GM18520 (cell line): ENCODE data around the gene JADE1.

ENCODE experiments used
- ATAC-seq: cut with Tn5 transposase; IDR thresholded peaks from one replicate; pipeline ENCODE4 v1.9.1; 2021; ENCODE audit not compliant: unreplicated experiment

Gene JADE1

DNA sequence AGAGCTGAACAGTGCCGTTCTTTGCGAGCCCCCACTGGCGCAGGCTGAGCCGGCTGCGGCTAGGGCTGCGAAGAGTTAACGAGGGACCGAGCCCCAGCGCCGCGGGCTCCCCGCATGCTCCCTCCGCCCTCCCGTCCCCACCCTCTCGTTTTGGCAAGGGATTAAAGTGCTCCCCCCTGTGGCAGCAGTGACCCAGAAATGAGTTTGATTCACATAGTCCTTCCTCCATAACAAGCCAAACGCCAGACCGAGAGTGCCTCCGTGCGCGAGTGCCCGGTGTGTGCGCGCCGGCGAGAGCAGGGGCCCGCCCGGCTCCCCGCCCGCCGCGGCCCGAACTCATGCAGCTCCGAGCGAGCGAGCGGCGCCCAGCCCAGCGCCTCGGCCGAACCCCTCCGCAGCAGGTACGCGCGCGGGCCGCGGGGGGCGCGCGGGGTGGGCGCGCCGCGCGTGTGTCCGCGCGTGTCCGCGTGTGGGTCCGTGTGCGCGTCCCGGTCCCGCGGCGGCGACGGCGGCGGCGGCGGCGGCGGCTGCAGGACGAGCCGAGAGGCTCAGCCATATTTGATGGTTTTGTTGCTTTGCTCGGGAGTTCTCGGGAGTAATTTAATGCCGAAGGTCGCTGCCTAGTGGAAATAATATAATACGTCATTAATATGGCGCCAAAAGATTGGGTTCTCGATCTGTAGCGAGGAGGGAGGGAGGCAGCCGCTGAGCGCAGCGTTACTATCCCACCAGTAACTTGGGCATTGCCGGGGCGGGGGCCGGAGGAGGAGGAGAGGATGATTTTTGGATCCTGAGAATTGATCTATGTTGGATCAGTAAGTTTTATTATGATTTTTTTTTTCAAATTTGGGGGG is at the start of gene JADE1:
Gene JADE1, plus strand, starts transcription at position 224 of the 854 bp plus-strand sequence. CDS start 22,059 bp downstream, outside the sequence.
- peak; percentile 43 for ATAC-seq

- ATAC-seq, result no peak
These were observed 42.7 kb upstream of the JADE1 start for GRCh38 chr4:128766781-128767180.

DNA sequence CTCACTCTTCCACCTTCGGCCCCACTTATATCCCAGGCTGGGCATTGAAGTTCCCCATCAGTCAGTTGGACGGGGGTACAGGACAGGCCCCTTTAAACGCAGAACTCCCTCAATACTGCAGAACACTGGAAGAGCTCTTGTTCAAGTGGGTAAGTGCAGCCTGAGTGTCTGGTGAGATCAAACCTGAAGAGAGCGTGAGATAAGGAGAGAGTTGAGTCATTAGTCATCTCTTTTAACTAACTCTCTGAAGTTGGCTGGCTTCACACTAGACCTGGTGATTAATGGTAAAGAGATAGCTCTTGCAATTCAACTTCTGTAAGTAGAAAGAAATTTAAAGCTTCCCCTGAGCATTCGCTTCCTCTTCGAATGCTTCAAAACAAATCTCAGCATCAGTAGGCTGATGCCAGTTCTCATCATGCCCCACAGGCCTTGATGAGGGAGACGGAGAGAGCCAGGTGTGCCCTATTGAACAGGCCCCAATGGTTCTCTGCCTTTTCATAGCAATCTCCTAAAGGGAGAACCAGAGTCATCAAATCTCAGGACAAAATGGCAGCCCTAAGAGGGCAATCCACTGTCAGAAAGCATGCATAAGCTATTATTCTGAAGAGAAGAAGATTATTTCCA is 41.0 kb upstream of the JADE1 start:
- no peak for ATAC-seq

GRCh38 chr4:128769011-128769410 is 40.5 kb upstream of the JADE1 start:
- no peak for ATAC-seq

GRCh38 chr4:128770807-128771206 is 38.7 kb upstream of the JADE1 start:
- no peak for ATAC-seq

- no peak for ATAC-seq
These were observed 34.0 kb upstream of the JADE1 start for GRCh38 chr4:128775477-128775876.

GRCh38 chr4:128775916-128776315 is 33.6 kb upstream of the JADE1 start:
- no peak for ATAC-seq

DNA sequence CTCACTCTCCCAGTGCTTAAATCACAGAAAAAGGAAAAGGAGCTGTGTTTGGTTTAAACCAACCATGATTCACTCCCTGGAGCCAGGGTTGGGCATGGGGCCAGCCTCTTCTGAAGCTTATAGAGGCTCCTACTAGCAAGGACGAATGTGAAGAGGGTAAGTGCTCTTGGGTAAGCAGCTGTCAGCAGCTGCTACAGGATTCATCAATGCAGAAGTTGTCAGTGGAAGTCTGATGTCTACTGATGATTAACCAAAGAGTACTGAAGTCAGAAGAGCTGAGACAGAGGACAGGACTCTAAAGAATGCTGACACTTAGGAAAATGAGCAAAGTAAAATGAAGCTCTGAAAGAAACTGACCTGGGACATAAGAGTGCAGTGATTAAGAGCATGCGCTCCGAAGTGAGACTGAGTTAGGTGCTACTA is 32.7 kb upstream of the JADE1 start:
- no peak for ATAC-seq

GRCh38 chr4:128780688-128781087 is 28.8 kb upstream of the JADE1 start:
- ATAC-seq, result no peak

GRCh38 chr4:128782076-128782715 is 27.3 kb upstream of the JADE1 start:
- ATAC-seq, result no peak

DNA sequence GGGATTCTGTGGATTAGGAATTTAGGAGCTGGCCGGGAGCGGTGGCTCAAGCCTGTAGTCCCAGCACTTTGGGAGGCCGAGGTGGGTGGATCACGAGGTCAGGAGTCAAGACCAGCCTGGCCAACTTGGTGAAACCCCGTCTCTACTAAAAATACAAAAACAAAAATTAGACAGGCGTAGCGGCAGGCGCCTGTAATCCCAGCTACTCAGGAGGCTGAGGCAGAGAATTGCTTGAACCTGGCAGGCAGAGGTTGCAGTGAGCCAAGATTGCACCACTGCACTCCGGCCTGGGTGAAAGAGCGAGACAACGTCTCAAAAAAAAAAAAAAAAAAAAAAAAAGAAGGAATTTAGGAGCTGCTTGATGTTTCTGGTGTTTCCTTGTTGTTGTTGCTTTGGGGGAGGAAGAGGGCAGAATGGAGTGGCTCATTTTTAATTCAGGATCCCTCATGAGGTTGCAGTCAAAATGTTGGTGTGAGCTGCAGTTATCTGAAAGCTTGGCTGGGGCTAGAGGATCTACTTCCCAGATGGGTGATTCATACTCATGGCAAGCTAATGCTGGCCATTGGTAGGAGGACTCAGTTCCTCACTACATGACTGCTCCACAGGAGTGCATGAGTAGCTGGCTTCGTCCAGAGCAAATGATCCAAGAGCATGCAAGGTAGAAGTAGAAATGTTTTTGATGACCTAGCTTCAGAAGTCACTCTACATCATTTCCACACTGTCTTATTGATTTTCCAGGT is 26.5 kb upstream of the JADE1 start:
- no peak for ATAC-seq

- ATAC-seq, result no peak
These were observed 21.8 kb upstream of the JADE1 start for GRCh38 chr4:128787509-128788311.

DNA sequence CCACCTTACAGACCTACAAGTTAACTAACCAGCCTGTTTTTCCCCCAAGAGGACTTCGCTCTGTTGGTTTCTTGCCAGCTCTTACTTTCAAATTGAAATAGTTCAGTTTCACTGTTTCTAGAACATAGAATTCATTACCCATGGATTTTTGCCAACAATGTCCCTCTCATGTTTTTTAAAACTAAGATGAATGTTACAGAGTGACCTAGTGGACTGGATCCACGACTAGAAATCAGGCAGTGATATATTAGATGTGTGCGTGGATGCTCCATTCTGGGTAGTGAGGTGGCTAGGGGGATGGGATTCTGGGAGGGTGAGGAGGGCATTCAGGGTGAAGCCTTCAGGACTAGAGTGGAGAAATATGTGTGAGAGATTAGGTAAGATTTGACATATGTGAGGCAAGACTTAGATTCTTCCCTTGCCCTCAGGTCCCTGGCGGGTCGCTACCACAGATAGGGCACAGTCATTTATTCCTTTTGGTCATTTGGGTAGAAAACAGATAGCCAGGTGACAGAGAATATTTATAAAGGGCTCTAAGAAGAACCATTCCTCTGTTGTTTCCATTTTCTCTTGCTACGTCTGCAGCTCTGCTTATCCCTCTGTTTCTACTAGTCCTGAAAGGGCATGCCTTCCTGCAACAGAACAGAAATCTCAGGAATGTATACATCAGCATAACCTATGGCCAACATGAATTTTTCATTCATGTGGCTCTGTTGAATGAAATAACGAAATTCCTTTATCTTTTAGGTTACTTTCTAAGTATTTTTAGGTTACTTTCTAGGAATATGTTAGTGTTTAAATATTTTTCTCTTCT is 15.4 kb upstream of the JADE1 start:
- ATAC-seq, result peak; percentile 74

- ATAC-seq, result no peak
These were observed 12.6 kb upstream of the JADE1 start for GRCh38 chr4:128796934-128797333.

- no peak for ATAC-seq
These were observed 9.2 kb upstream of the JADE1 start for GRCh38 chr4:128800284-128800683.

- no peak for ATAC-seq
These were observed 8.7 kb upstream of the JADE1 start for GRCh38 chr4:128800701-128801284.

DNA sequence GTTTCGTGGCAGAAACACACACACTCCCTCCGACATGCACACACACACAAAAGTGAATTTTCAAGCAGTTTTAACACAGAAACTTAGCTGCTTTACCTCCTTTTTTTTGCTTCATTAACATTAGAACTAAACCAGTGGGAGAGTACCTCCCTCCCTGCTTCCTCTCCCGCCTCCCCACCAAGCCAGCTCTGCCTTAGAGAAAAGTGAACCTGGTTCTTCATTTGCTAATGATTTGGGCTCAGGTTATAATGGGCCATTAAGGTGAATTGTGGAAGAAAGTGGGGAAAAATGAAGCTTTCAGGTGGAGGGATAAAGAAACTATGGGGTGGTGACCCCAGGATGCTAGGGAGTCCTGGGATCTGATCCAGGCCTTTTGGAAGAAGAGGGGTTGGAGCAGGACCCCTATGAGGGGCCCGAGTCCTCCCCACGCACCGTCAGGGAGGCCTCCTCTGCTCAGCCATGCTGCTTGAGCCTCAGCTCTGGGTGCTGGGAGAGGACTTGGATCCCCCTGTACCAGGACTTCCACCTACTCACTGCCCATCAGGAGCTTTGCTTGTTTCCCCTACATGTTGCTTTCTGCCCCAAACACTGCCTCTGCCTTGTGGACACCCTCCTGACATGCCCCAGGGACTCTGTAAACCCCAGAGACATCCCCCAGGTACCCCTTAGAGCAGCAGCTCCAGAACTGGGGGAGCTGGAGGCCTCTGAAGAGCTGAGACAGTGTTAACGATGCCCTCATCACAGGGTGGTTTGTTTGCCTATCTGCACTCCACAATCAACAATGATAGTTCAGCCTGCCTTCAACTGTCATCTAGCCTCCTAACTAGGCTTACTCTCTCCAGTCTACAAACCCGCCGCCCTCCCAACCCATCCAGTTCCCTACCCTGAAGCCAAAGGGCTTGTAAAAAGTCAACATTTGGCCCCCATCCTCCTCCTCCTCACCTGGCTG is 6.5 kb upstream of the JADE1 start:
- ATAC-seq, result no peak

DNA sequence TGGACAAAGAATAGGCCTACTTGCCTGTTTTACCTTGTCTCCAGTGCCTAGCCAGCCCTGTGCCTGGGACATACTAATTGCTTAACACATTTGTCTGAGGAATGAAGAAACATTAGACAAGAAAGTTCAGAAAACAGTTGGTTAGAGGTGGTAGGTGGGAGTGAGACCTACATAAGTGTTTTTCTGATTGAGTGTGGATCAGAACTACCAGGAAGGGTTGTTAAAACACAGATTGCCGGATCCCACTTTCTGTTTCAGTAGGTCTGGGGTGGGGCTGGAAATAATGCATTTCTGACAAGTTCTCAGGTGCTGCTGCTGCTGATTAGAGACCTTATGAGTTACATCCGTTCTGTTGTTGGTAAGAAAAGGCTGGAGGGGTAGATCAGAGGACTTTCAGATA is 5.7 kb upstream of the JADE1 start:
- ATAC-seq, result no peak
